ENCODE measurements around the gene AMMECR1. TPM values are rescaled to one million over a fixed set of nuclear protein-coding genes. Genes with fewer than 3 reads are reported as not detected.

Gene AMMECR1
- total and polyA plus RNA-seq, 2 of the 8 experiments (the other 6 are each of a cell fraction or from before 2014, with no cell fraction given) = 10.2 to 21.2 TPM

DNA sequence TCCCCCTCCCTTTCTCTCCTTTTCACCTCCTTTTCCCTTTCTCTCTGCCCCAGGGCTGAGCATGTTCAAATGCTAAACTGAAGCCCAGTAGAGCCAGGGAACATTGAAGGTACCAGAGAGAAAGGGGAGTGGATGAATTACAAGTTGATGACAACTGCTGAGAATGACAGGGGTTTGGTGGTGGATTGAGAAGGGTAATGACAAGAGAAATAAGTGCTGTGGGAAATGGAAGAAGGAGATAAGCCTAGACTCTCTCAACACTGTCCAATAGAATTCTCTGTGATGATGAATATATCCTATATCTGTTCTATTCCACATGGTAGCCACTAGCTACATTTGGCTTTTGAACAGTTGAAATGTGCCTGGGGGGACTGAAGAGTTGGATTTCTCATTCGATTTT is 160.4 kb downstream of the AMMECR1 start (continued):
- TF ChIP-seq, protein P1, sequence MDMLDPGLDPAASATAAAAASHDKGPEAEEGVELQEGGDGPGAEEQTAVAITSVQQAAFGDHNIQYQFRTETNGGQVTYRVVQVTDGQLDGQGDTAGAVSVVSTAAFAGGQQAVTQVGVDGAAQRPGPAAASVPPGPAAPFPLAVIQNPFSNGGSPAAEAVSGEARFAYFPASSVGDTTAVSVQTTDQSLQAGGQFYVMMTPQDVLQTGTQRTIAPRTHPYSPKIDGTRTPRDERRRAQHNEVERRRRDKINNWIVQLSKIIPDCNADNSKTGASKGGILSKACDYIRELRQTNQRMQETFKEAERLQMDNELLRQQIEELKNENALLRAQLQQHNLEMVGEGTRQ (IDR thresholded peaks at IDR 0.05; ENCODE audit: low read length) = no peak
- TF ChIP-seq SIN3A (conservative IDR thresholded peaks at IDR 0.05 in 1 of 2, IDR thresholded peaks at IDR 0.05 in 1 of 2; ENCODE audit: low read depth in 1 of 2, low read length in 2 of 2) (no peak), YY1 (IDR thresholded peaks at IDR 0.05; ENCODE audit: low read depth, low read length) (no peak), SP1 (IDR thresholded peaks at IDR 0.05; ENCODE audit: low read depth, low read length) (no peak)
